ENCODE results near the gene AKR1C1.
"Not testable (repeated sequence)": the region's sequence is repeated elsewhere in the genome, so short reads cannot be mapped to it uniquely, and the experiment has no call there.

DNA sequence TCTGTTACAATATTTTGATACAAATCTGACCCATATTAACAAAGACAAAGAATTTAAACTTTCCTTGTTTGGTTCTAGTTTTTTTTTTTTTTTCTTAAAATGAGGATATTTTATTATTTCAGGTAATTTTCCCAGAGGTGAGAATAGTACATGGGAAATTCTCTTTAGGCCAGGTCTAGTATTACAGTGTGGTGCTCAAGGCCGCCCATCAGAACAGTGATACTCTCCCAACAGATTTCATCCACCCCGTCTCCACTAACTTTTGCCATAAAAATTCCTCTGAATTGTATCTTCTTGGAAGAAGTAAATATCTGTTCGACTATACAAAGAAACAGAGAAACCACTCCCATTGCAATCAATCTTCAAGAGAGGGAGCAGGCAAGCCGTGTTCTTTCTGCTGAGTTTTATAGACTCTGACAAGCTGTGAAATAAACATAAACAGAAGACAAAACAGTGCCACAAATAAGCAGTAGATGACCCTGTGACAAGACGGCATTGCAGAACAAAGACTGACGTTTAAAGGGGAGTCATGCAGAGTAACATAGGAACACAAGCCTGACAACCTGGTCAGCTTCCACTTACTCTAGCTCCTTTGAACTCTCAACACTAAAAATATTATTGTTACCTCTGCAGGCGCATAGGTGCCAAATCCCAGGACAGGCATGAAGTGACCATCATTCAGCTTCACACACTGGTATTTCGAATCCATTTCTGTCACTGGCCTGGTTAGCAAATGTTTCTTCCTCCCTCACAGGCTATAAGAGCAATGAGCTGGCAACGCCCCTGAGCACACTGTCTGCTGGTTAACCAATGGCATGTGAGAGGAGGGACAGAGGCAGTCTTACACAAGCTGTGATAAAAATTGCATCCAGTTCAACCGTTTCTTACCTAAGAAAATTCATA lies 40.2 kb downstream of the AKR1C1 start, which contains the start of gene AKR1C2:
- TF ChIP-seq CTCF (conservative IDR thresholded peaks at IDR 0.05; ENCODE audit: low read depth, low read length); MAZ (IDR thresholded peaks at IDR 0.05; ENCODE audit: borderline replicate concordance, low read depth, low read length); SMC3 (IDR thresholded peaks at IDR 0.05; ENCODE audit: low read depth, low read length); RCOR1 (IDR thresholded peaks at IDR 0.05; ENCODE audit: insufficient replicate concordance, low read length); POLR2A (IDR thresholded peaks at IDR 0.05; ENCODE audit: low read depth, low read length); RAD21 (IDR thresholded peaks at IDR 0.05; ENCODE audit: low read length); MXI1 (IDR thresholded peaks at IDR 0.05; ENCODE audit: borderline replicate concordance, low read depth, low read length): not testable (repeated sequence)

All from IMR-90 (cell line).